Tibial artery (tissue), 4 donors: ENCODE results near the gene ZBTB4.
A peak's percentile ranks its signal among the peaks of the same experiment; 100 is the strongest.

Source experiments
- DNase-seq, 2 donors: peaks; one replicate each; pipeline ENCODE4 v3.0.0-alpha.2; 2019
- H3K27ac ChIP-seq, 2 donors: fragments of 200-600 bp; sonication (generic) in 1 of 2; 1 replicate in 1 of 2; 2 replicates in 1 of 2; pipeline ENCODE4 v1.5.1; 2018 to 2019; ENCODE audit warnings: mild to moderate bottlenecking in 1 of 2
- H3K27me3 ChIP-seq, 2 donors: fragments of 200-600 bp; sonication (generic) in 1 of 2; one replicate each; pipeline versions ENCODE4 v1.5.1 to v1.6.0; 2016 to 2019
- H3K36me3 ChIP-seq, 3 donors: fragments of 200-600 bp; sonication (generic) in 2 of 3; one replicate each; pipeline ENCODE4 v1.5.1; 2016 to 2019; ENCODE audit warnings: mild to moderate bottlenecking in 2 of 3
- H3K4me1 ChIP-seq, 4 donors: fragments of 200-600 bp; sonication (generic) in 2 of 4; 1 replicate in 3 of 4; 2 replicates in 1 of 4; pipeline ENCODE4 v1.5.1; 2016 to 2019
- H3K4me3 ChIP-seq, 2 donors: fragments of 200-600 bp; sonication (generic) in 1 of 2; 1 replicate in 1 of 2; 2 replicates in 1 of 2; pipeline ENCODE4 v1.5.1; 2018 to 2019; ENCODE audit warnings: mild to moderate bottlenecking in 2 of 2
- H3K9me3 ChIP-seq, 3 donors: fragments of 200-600 bp; sonication (generic) in 1 of 3; one replicate each; pipeline ENCODE4 v1.5.1; 2016 to 2019
- intact Hi-C: fragments of 100-400 bp; cut with DNase I; formaldehyde crosslinking; loops from one replicate; pipeline ENCODE4 v1.15.0; 2023; ENCODE audit warnings: low total_unique reads
- TF ChIP-seq, protein P1 (sequence below), 2 experiments: fragments of 200-600 bp in 1 of 2; fragments of 450-650 bp in 1 of 2; IDR thresholded peaks; one replicate each; pipeline ENCODE4 v1.5.1; 2017 to 2019; ENCODE audit warnings: antibody characterized with exemption in 2 of 2, mild to moderate bottlenecking in 1 of 2, moderate library complexity in 1 of 2

Gene ZBTB4

DNA sequence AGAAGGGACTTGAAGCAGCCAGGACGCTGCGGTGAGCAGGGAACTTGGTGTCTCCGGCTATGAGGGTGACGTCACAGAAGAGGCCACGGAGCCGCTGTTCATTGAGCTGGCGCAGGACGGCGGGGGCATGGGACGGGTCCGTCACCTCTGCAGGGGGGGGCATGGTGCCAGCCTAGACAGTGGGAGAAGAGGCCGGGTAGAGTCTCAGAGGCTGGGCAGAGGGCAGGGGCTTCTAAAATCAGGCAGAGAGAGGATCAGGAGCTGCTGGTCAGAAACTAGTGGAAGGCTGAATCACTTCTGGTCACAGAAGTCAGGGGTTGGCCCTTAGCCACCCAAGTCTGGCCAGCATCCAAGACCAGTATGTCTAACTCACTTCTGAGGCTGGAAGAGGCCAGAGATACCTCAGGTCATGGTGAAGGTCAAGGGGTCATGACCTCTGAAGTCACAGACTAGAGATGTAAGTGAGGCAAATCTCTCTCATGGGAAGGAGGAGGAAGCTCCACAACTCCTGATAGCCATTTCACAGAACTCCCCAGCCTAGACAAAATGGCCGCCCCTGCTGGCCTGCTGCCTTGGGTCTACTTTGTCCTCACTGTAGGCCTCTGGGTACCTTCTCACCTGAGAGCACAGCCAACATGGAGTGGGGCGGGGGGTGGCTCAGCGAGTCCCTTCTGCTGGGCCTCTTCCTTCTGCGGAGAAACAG is 12.6 kb downstream of the ZBTB4 start:
- no peaks in the 10 kb centered on the region for H3K27me3 ChIP-seq
- peaks cover 31 to 53% (median 42%) of the 10 kb centered on the region in 3 donors for H3K36me3 ChIP-seq
- intact Hi-C loops, result no loop called here
- H3K9me3 ChIP-seq, result no peaks in the 10 kb centered on the region
- peaks cover 7 to 59% (median 27%) of the 10 kb centered on the region in 4 donors for H3K4me1 ChIP-seq
- TF ChIP-seq, protein P1, sequence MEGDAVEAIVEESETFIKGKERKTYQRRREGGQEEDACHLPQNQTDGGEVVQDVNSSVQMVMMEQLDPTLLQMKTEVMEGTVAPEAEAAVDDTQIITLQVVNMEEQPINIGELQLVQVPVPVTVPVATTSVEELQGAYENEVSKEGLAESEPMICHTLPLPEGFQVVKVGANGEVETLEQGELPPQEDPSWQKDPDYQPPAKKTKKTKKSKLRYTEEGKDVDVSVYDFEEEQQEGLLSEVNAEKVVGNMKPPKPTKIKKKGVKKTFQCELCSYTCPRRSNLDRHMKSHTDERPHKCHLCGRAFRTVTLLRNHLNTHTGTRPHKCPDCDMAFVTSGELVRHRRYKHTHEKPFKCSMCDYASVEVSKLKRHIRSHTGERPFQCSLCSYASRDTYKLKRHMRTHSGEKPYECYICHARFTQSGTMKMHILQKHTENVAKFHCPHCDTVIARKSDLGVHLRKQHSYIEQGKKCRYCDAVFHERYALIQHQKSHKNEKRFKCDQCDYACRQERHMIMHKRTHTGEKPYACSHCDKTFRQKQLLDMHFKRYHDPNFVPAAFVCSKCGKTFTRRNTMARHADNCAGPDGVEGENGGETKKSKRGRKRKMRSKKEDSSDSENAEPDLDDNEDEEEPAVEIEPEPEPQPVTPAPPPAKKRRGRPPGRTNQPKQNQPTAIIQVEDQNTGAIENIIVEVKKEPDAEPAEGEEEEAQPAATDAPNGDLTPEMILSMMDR (IDR thresholded peaks at IDR 0.05), result no peak
- DNase-seq, result peak; percentile 62 to 79
- H3K4me3 ChIP-seq, result no peak overlapping the region
- H3K27ac ChIP-seq, result peak overlapping the region; percentile 10 to 38

DNA sequence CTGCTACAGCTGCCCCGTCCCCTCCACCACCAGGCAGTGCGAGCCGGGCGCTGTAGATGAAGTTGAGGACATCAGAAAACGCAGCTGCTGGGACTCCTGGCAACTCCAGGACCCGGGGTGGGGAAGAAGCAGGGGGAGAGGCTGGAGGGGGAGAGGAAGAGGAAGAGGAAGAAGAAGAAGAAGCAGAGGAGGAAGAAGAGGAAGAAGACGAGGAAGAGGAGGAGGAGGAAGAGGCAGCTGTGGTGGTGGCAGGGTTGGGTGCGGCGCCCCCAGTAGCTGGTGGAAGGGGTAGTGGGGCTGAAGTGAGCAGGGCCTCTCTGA is 13.2 kb downstream of the ZBTB4 start:
- peaks cover 31 to 56% (median 44%) of the 10 kb centered on the region in 3 donors for H3K36me3 ChIP-seq

DNA sequence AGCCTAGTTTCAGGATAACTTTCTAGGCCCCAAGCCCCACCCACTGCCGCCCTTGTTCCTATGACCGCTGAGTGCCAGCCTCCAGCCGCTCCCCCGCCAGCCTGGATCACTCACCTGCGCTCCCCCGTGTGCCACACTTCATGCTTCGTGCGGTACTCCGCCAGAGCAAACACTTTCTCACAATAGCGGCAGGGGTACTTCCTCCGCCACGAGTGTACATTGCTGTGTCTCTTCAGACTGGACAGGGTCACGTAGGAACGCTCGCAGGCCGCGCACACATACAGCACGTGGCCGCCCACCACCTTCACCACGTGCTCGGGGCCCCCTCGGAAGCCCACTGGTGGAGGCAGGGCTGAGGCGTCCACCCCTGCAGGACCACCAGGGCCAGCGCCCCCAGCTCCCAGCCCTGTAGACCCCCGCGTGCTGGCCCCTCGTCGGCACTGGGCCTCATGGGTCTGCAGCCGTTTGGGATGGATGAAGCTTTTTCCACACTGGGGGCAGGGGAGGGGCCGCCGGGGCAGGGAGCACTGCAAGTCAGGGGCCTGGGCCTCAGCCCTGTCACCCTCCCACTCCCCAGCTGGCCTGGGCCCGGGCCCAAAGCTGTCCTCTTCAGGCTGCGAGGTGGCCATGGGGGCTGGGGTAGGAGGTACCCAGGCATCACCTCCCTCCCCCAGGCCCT is 13.7 kb downstream of the ZBTB4 start:
- intact Hi-C loops, result no loop called here
- Histone ChIP-seq H3K4me3 (no peak overlapping the region), H3K27me3 (no peaks in the 10 kb centered on the region), H3K36me3 (peaks cover 31 to 56% (median 44%) of the 10 kb centered on the region in 3 donors), H3K27ac (peak overlapping the region in 1 of 2 donors; percentile 10), H3K9me3 (no peaks in the 10 kb centered on the region), H3K4me1 (peaks cover 7 to 48% (median 24%) of the 10 kb centered on the region in 4 donors)
- no peak for DNase-seq
- TF ChIP-seq, protein P1 (IDR thresholded peaks at IDR 0.05), result no peak

More for the DNA sequence above, 13.2 kb downstream of the ZBTB4 start:
- no peaks in the 10 kb centered on the region for H3K27me3 ChIP-seq
- no peaks in the 10 kb centered on the region for H3K9me3 ChIP-seq
- TF ChIP-seq, protein P1 (IDR thresholded peaks at IDR 0.05), result no peak
- no peak for DNase-seq
- intact Hi-C loops, result no loop called here
- H3K4me1 ChIP-seq, result peaks cover 7 to 54% (median 24%) of the 10 kb centered on the region in 4 donors
- H3K4me3 ChIP-seq, result no peak overlapping the region
- peak overlapping the region in 1 of 2 donors; percentile 10 for H3K27ac ChIP-seq

DNA sequence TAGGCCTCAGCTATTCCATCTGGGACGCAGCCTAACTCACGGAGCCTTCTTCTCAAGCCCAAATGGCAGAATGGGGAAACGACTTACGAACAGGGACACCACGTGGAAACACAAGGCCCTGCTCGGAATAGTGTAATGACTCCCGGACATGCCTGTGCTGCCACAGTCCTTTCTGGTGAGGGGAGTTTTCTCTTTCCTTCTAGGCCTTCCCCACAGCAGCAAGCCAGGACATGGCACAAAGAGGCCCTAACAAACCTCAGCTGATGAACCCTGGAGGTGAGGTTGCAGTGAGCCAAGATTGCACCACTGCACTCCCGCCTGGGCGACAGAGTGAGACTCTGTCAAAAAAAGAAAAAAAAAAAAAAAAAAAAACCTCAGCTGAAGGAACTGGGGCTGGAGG is 15.3 kb downstream of the ZBTB4 start:
- intact Hi-C loops, result no loop called here
- TF ChIP-seq, protein P1 (IDR thresholded peaks at IDR 0.05), result no peak
- no peak overlapping the region for H3K27ac ChIP-seq

DNA sequence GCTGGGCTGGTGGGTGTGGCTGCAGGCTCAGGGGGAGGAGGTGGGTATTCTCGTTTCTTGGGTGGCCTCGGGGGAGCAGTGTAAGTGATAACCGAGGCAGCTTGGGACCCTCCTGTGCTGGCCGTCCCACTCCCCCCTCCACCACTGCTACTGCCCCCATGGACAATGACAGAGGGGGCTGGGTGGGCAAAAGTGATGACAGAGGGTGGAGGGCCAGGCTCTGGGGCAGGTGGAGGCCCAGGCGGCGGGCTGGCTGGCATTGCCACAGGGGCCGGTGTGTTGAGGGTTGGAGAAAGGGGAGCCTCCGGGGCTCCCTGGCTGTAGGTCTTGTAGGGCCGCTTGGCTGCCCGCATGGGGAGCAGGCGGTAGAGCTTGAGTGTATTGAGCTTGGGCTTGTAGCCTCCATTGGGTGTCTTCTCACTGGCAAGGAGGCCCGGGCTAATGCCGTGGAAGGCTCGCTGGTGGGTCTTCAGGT is 16.0 kb downstream of the ZBTB4 start:
- TF ChIP-seq, protein P1 (IDR thresholded peaks at IDR 0.05), result no peak
- no peaks in the 10 kb centered on the region for H3K27me3 ChIP-seq

More for the DNA sequence above, 15.3 kb downstream of the ZBTB4 start:
- H3K4me3 ChIP-seq, result no peak overlapping the region
- no peaks in the 10 kb centered on the region for H3K27me3 ChIP-seq
- peaks cover 31 to 56% (median 44%) of the 10 kb centered on the region in 3 donors for H3K36me3 ChIP-seq
- DNase-seq, result no peak
- H3K9me3 ChIP-seq, result no peaks in the 10 kb centered on the region
- H3K4me1 ChIP-seq, result peaks cover 7 to 32% (median 19%) of the 10 kb centered on the region in 4 donors

More for the DNA sequence above, 16.0 kb downstream of the ZBTB4 start:
- no peak for DNase-seq
- H3K9me3 ChIP-seq, result no peaks in the 10 kb centered on the region
- intact Hi-C loops, result no loop called here
- no peak overlapping the region for H3K4me3 ChIP-seq
- peaks cover 31 to 56% (median 44%) of the 10 kb centered on the region in 3 donors for H3K36me3 ChIP-seq
- no peak overlapping the region for H3K27ac ChIP-seq
- peaks cover 7 to 26% (median 18%) of the 10 kb centered on the region in 4 donors for H3K4me1 ChIP-seq
